SKM-1 (cell line): ENCODE data around the gene SRP9.
A peak's percentile ranks its signal among the peaks of the same experiment; 100 is the strongest.
"Not testable (repeated sequence)": the region's sequence is repeated elsewhere in the genome, so short reads cannot be mapped to it uniquely, and the experiment has no call there.

ENCODE experiments used
- DNase-seq: peaks from one replicate; lab custom pipeline; 2025; ENCODE audit not compliant: unreplicated experiment; lab: John Stamatoyannopoulos, UW

The SRP9 gene

DNA sequence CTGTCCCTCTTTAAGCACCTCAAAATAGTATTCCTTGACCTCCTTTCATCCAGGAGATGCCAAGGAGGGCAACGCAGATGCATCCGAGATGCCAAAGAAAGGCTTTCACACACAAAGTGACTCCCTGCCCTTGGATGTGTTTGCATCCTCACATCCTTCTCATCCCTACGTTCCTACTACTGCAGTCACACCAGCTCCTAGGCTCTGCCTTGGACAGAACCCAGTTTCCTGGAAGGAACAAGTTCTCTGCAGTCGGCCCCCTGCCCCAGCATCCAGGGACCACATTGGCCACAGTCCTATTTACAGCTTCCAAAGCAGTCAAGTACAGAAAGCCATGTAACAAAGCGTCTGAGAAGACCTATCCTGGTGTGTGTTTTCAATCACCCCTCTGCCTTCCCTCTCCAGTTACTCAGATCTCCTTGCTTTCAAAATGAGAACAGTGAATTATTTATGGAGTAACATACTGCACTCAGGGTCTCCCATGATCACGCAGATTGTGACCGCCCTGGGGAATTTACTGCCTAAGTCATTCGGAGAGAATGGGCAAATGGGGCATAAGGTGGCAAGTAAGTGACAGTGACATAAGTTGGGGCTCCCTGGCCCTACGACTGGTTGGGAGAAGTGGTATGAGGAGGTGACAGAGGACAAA lies 21.8 kb upstream of the SRP9 start:
- DNase-seq = no peak

GRCh38 chr1:225757927-225758656 lies 19.5 kb upstream of the SRP9 start:
- no peak for DNase-seq

DNA sequence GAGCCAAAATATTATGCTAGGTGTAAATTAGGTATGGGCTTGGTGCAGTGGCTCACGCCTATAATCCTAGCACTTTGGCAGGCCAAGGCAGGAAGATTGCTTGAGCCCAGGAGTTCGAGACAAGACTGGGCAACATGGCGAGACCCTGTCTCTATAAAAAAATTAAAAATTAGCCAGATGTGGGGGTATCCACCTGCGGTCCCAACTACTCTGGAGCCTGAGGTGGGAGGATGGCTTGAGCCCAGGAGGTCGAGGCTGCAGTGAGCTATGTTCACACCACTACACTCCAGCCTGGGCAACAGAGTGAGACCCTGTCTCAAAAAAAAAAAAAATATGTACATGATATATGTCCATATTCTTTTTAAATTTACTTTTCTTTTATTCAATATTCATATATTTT lies 17.7 kb upstream of the SRP9 start:
- not testable (repeated sequence) for DNase-seq

DNA sequence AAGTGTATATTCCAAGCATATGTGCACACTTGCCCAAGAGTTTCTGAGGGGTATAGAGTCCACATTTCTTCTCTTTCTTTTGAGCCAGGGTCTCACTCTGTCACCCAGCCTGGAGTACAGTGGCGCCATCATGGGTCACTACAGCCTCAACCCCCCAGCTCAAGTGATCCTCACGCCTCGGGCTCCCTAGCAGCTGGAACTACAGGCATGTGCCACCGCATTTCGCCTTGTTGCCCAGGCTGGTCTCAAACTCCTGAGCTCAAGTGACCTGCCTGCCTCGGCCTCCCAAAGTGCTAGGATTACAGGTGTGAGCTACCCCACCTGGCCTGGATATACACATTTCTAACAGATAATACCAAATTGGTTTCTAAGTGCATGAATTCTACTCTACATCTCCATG lies 17.1 kb upstream of the SRP9 start:
- no peak for DNase-seq

- not testable (repeated sequence) for DNase-seq
Observed at GRCh38 chr1:225761395-225761794, 16.2 kb upstream of the SRP9 start.

- no peak for DNase-seq
Observed at GRCh38 chr1:225762002-225762441, 15.6 kb upstream of the SRP9 start.

DNA sequence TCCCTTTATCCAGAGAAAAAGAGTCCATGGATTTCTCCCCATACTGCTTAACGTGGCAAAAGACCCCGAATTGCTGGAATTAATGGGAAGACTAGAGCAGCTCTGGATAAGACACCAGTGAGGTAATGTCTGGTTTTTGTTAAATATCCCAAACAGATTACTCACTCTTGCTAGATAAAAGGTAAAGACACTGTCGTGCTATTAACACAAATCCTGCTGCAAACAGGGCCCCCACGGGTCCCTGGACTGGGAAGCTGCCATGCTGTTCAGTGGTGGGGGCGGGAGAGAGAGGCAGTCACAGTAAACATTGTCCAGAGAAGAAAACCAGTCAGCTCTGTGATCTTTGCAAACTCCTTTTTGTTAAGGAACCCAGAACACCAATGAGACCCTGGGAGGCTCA lies 15.2 kb upstream of the SRP9 start:
- DNase-seq = no peak

DNA sequence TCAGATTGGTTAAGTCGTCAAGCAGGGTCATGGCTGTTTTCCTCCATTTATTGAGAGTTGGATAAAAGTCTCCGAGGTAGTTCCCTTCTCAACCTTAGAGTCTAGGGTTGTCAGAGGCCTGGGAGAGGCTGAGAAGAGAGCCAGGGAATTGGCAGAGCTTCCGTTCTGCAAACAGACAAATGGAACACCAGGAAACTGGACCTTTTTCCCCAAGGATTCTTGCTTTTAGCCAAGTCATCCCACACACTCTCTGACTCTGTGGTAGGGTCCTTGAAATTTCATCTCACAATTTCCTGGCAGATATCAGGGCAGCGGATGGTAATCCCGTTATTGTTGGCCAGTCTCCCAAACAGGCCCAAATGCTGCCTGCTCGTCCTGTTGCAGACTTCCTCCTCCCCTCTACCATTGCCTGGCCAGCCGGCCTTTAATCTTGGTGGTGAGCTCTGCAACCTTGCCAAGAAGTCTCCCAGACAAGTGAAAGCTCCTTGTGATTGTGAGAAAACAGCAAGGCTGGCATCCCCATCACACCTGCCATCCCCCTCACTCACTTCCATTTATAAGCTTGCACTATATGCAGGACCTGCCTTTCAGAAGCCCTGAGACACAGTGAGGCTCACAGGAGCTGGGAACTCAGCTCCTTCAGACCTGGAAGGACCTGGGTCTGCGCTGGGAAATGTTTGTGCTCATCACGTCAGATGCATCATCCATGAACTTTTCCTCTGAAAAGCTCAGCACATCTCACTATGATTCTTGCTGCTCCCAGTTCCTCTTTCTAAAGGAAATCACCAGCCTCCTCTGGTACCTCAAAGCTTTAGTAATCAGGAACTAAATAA lies 13.7 kb upstream of the SRP9 start:
- DNase-seq = no peak

- no peak for DNase-seq
Observed at GRCh38 chr1:225765982-225766674, 11.5 kb upstream of the SRP9 start.

DNA sequence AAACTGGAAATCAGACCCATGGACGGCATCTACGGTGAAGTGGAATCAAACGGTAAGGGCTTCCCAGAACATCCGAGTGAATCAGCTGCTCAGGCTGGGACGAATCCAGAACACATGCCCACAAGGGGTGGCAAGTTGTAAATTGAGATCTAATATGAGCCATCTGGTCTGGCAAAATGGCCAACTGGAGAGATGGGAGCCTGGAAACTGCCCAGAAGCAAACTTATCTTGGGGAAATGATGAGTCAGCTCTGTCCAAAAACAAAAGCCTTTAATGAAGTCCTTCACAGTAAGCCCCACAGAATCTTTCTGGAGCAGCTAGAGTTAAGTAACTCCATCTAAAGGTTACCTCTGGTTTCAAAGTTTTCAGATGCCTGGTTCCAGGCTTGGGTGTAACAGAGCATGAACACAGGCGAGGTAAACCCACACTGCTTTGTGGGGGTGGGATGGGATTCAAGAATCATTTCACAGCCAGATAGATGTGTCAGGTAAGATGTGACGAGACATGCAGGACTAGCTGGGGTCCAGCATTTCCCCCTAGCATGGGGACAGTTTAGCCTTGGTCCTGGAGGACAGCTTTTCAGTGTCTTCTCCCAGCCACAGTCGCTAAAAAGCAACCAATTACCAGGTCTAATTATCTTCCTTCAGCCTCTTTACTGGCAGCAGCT lies 10.5 kb upstream of the SRP9 start:
- no peak for DNase-seq

DNA sequence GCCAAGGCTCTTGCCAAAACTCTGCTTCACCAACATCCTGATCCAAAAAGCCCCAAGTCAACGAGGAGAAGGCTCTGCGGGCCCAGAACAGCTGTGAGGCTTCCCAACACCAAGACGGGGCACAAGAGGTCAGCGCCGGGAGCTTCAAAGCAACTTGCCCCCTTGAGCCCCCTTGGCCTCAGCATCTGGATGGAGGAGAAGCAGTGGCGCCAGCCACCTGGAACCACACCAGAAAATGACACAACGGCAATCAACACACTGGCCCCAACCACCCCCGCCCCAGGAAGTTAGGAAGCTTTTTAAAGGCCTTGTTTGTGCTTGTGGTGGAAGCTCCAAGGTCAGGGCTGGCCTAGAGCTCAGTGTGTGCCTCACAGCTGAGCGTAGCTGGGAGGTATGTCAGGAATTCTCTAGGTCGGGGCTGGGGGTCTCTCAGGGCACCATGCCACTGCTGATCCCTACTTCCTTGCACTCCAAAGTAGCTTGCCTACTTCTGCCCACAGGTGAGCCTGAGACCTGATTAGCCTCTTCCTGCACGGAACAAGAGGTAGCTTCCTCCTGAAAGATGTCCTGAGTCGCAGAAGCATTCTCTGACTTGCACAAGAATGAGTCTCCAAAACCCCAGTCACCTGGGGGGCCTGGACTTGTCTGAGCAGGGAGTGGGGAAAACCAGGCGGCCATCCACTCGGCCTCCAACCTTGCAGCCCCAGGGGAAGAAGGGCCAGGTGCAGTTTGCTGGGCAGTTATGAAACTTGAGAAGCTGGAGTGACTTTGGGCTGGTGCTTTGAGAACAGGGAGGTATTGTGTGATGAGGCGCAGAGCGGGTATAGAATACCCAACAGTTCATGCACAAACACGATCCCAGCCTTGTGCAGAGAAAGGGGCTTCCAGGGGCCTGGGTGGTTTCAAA lies 9.7 kb upstream of the SRP9 start:
- no peak for DNase-seq

GRCh38 chr1:225768662-225769426 lies 8.8 kb upstream of the SRP9 start:
- no peak for DNase-seq

DNA sequence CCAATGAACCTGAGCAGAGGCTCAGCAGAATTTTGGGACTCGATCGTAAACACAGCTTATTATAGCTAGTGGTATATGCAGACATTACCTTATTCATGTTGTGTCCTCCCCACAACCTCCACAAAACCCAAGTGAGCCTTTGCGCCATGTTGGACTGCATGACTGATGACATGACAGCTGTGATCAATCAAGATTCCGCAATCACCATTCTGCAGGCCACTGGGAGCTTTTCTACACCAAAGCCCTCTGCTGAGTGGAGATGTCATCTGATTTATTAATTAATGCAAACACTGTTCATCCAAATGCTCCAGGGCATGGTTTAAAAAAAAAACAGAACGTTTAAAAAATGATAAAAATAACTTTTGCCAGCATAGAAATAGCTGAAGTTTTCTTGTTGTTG lies 7.9 kb upstream of the SRP9 start:
- no peak for DNase-seq

- no peak for DNase-seq
Observed at GRCh38 chr1:225770561-225771248, 6.9 kb upstream of the SRP9 start.

- no peak for DNase-seq
Observed at GRCh38 chr1:225771661-225772322, 5.8 kb upstream of the SRP9 start.

- peak; percentile 56 for DNase-seq
Observed at GRCh38 chr1:225772323-225772768, 5.3 kb upstream of the SRP9 start.

- DNase-seq = no peak
Observed at GRCh38 chr1:225772848-225773247, 4.8 kb upstream of the SRP9 start.
